Muscle layer of duodenum (tissue), 2 donors: ENCODE measurements around the gene IGSF1.
"Not testable (repeated sequence)": the region's sequence is repeated elsewhere in the genome, so short reads cannot be mapped to it uniquely, and the experiment has no call there.

Source experiments
- H3K27ac ChIP-seq: one replicate; pipeline ENCODE4 v1.7.0; 2013; ENCODE audit warnings: mild to moderate bottlenecking, low read length
- H3K27me3 ChIP-seq: one replicate; pipeline ENCODE4 v1.7.0; 2013; ENCODE audit warnings: low read depth, mild to moderate bottlenecking, control low read depth, low read length
- H3K36me3 ChIP-seq, 2 donors: one replicate each; pipeline ENCODE4 v1.7.0; 2013; ENCODE audit warnings: low read length in 2 of 2, control low read depth in 1 of 2, mild to moderate bottlenecking in 1 of 2; ENCODE audit not compliant: insufficient read depth in 2 of 2, control insufficient read depth in 1 of 2
- H3K4me1 ChIP-seq, 2 donors: one replicate each; pipeline ENCODE4 v1.7.0; 2013; ENCODE audit warnings: low read length in 2 of 2, mild to moderate bottlenecking in 2 of 2, control low read depth in 1 of 2, moderate library complexity in 1 of 2; ENCODE audit not compliant: insufficient read depth in 2 of 2, control insufficient read depth in 1 of 2
- H3K4me3 ChIP-seq, 2 donors: one replicate each; pipeline ENCODE4 v1.7.0; 2013; ENCODE audit warnings: low read length in 2 of 2, low read depth in 1 of 2, mild to moderate bottlenecking in 1 of 2
- H3K9me3 ChIP-seq, 2 donors: one replicate each; pipeline ENCODE4 v1.7.0; 2013; ENCODE audit warnings: low read length in 2 of 2, control low read depth in 1 of 2, mild to moderate bottlenecking in 1 of 2; ENCODE audit not compliant: control insufficient read depth in 1 of 2
- donor health status: healthy.

The IGSF1 gene

DNA sequence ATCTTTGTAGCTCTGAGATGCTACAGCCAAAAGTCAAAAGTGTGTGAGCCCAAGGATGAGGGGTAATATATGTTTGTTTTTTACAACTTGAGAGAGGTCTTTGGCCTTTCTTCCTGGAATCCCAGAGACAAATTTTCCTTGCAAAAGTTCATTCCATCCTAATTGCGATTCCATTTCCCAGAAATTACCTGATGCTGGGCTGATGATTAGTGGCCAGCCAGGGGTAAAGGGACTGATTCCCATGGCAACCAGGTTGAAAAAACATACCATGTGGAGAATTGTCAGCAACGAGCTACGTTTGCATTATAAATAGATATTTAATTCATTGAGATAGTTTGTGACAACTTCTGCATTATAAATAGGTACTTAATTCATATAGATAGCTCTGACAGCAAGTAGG, 17.8 kb downstream of the IGSF1 start:
- Histone ChIP-seq H3K36me3 (no peaks in the 10 kb centered on the region), H3K4me1 (no peaks in the 10 kb centered on the region), H3K9me3 (no peaks in the 10 kb centered on the region), H3K27me3 (no peaks in the 10 kb centered on the region), H3K4me3 (no peak overlapping the region), H3K27ac (no peak overlapping the region)

DNA sequence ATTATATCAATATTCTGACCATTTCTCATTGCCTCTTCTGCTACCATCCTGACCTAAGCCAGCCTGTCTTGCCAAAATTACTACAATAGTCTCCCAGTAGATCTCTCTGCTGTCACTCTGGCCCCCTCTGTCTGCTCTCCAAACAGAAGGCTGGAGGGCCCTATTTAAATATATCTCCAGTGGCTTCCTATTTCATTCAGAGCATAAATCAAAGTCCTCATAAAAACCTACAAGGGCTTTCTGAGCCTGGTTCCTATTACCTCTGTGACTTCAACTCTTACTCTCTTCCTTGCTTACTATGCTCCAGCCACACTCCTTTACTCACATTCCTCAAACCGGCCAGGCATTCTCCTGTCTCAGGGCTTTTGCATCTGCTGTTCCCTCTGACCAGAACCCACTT, 19.0 kb downstream of the IGSF1 start:
- H3K4me3 ChIP-seq: no peak overlapping the region
- H3K27me3 ChIP-seq: no peaks in the 10 kb centered on the region
- no peaks in the 10 kb centered on the region for H3K4me1 ChIP-seq
- H3K27ac ChIP-seq: no peak overlapping the region
- H3K9me3 ChIP-seq: no peaks in the 10 kb centered on the region
- H3K36me3 ChIP-seq: no peaks in the 10 kb centered on the region

GRCh38 chrX:131264665-131265064, 24.4 kb downstream of the IGSF1 start:
- no peaks in the 10 kb centered on the region for H3K27me3 ChIP-seq
- no peak overlapping the region for H3K27ac ChIP-seq
- H3K9me3 ChIP-seq: no peaks in the 10 kb centered on the region
- no peak overlapping the region for H3K4me3 ChIP-seq
- H3K4me1 ChIP-seq: no peaks in the 10 kb centered on the region
- H3K36me3 ChIP-seq: no peaks in the 10 kb centered on the region

GRCh38 chrX:131264053-131264452, 25.1 kb downstream of the IGSF1 start:
- H3K27me3 ChIP-seq: no peaks in the 10 kb centered on the region
- H3K27ac ChIP-seq: no peak overlapping the region
- H3K36me3 ChIP-seq: no peaks in the 10 kb centered on the region
- no peaks in the 10 kb centered on the region for H3K4me1 ChIP-seq
- no peaks in the 10 kb centered on the region for H3K9me3 ChIP-seq
- H3K4me3 ChIP-seq: no peak overlapping the region

GRCh38 chrX:131262738-131263679, 26.1 kb downstream of the IGSF1 start:
- Histone ChIP-seq H3K4me1 (no peaks in the 10 kb centered on the region), H3K36me3 (no peaks in the 10 kb centered on the region), H3K27me3 (no peaks in the 10 kb centered on the region), H3K4me3 (no peak overlapping the region), H3K9me3 (no peaks in the 10 kb centered on the region), H3K27ac (no peak overlapping the region)

DNA sequence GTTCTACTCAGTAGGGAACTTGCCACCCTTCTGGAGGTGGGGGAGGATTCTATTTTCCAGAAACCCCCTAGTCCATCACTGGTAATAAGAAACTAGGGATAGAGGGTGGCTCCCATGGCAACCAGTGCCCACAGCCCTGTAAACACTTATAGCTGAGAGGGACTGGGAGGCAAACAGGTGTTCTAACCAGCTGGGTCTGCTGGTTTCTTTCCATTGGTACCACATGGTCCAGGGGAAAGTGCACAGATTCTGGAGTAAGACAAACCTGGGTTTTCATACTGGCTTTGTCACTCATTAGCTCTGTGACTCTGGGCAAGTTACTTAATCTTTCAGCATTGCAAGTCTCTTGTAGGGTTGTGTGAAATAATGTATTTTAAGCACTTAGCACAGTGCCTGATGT, 26.9 kb downstream of the IGSF1 start:
- Histone ChIP-seq H3K27ac (no peak overlapping the region), H3K4me1 (no peaks in the 10 kb centered on the region), H3K27me3 (no peaks in the 10 kb centered on the region), H3K36me3 (no peaks in the 10 kb centered on the region), H3K4me3 (no peak overlapping the region), H3K9me3 (no peaks in the 10 kb centered on the region)

DNA sequence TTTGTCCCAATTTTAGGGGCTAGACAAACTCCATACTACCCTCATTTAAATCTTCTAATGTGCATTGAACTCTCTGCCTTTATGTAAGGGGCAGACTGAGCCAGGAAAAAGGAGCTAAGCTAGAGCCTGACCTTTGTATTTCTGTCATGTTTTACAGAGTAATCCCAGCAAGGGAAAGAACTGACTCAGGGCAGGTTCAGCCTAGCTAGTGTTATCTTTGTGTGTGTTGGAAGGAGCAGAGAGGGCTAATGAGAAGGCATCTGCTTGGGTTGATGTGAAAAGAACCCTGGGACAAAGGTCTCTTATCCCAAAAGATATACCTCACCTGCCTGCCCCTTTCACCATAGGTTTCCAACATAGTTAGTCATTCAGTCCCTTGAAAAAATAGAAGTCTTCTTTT, 31.7 kb downstream of the IGSF1 start:
- Histone ChIP-seq H3K27ac (no peak overlapping the region), H3K9me3 (no peaks in the 10 kb centered on the region), H3K4me3 (no peak overlapping the region), H3K27me3 (no peaks in the 10 kb centered on the region), H3K4me1 (no peaks in the 10 kb centered on the region), H3K36me3 (no peaks in the 10 kb centered on the region)

GRCh38 chrX:131250984-131251738, 37.9 kb downstream of the IGSF1 start:
- H3K27me3 ChIP-seq, H3K9me3 ChIP-seq, H3K4me1 ChIP-seq, H3K36me3 ChIP-seq, H3K27ac ChIP-seq, H3K4me3 ChIP-seq: not testable (repeated sequence)

DNA sequence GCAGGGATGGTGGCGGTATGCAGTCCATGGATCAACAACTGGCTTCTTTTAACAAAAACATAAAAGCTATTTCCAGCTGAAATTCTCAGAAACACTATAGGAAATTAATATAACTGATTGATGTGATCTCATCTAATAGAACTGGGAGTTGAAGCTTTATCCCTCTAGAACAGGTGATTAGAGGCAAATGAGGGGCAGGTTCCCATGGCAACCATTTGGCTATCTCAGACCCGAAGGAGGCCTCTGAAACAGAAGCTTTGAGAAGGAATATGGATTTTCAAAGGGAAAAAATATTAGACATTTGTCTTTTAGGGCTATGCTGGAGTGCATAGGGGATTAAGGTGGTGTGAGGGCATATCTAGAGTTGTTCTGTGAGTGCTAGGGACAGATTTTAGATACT, 50.0 kb downstream of the IGSF1 start:
- H3K27me3 ChIP-seq: no peaks in the 10 kb centered on the region
- H3K4me1 ChIP-seq: no peaks in the 10 kb centered on the region
- H3K27ac ChIP-seq: no peak overlapping the region
- no peaks in the 10 kb centered on the region for H3K9me3 ChIP-seq
- H3K4me3 ChIP-seq: no peak overlapping the region
- H3K36me3 ChIP-seq: no peaks in the 10 kb centered on the region

- no peaks in the 10 kb centered on the region for H3K9me3 ChIP-seq
- no peaks in the 10 kb centered on the region for H3K36me3 ChIP-seq
- H3K27ac ChIP-seq: no peak overlapping the region
- no peak overlapping the region for H3K4me3 ChIP-seq
- no peaks in the 10 kb centered on the region for H3K27me3 ChIP-seq
- no peaks in the 10 kb centered on the region for H3K4me1 ChIP-seq
These were observed 51.7 kb downstream of the IGSF1 start for GRCh38 chrX:131237363-131237762.

- Histone ChIP-seq H3K4me3 (no peak overlapping the region), H3K27ac (peak overlapping the region; percentile 23), H3K4me1 (no peaks in the 10 kb centered on the region), H3K9me3 (no peaks in the 10 kb centered on the region), H3K27me3 (no peaks in the 10 kb centered on the region), H3K36me3 (no peaks in the 10 kb centered on the region)
These were observed 53.1 kb downstream of the IGSF1 start for GRCh38 chrX:131235768-131236545.
